Coronary artery (tissue), 2 donors: Measurements from ENCODE around the gene SERGEF.

ENCODE experiments used
- DNase-seq: peaks from one replicate; pipeline ENCODE4 v3.0.0-alpha.2; 2017; ENCODE audit warnings: low spot score
- H3K27ac ChIP-seq, 2 donors: fragments of 200-600 bp; sonication (generic); one replicate each; pipeline ENCODE4 v1.5.1; 2016 to 2019
- H3K4me3 ChIP-seq: fragments of 200-600 bp; sonication (generic); 2 replicates; pipeline ENCODE4 v1.5.1; 2016; ENCODE audit warnings: mild to moderate bottlenecking, moderate library complexity
- TF ChIP-seq, protein P1 (sequence below): fragments of 200-600 bp; sonication (generic); IDR thresholded peaks from one replicate; pipeline ENCODE4 v1.5.1; 2019; ENCODE audit warnings: antibody characterized with exemption

SERGEF gene

DNA sequence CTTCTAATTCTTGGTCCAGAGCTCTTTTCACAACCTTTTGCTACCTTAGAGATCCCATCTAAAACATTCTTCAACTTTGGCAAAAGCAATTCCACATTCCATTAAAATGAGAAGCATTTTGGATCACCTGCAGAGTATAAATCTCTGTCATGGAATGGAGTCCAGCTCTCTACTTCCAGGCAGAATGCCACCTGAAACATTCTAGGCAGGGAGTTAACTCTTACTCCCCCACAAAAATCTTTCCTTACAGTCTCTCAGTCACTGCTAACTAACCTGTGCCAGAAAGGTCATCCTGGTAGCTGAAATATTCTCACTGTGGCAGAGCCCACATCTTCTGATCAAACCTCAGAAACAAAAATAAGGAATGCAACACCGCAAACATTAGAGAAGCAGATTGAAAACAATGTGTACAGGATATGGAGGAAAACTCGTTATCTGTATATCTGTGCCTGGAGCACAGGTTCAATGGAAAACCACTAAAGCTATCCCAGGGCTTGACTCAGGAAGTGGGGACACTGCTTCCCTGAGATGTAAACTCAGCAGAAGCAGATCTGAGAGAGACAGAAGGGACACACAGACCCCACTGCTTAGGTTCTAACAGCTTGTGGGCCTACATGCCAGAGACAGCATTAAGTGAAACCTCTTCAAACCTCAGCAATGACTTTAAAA, 199.3 kb downstream of the SERGEF start:
- DNase-seq = no peak
- TF ChIP-seq, protein P1, sequence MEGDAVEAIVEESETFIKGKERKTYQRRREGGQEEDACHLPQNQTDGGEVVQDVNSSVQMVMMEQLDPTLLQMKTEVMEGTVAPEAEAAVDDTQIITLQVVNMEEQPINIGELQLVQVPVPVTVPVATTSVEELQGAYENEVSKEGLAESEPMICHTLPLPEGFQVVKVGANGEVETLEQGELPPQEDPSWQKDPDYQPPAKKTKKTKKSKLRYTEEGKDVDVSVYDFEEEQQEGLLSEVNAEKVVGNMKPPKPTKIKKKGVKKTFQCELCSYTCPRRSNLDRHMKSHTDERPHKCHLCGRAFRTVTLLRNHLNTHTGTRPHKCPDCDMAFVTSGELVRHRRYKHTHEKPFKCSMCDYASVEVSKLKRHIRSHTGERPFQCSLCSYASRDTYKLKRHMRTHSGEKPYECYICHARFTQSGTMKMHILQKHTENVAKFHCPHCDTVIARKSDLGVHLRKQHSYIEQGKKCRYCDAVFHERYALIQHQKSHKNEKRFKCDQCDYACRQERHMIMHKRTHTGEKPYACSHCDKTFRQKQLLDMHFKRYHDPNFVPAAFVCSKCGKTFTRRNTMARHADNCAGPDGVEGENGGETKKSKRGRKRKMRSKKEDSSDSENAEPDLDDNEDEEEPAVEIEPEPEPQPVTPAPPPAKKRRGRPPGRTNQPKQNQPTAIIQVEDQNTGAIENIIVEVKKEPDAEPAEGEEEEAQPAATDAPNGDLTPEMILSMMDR = no peak

DNA sequence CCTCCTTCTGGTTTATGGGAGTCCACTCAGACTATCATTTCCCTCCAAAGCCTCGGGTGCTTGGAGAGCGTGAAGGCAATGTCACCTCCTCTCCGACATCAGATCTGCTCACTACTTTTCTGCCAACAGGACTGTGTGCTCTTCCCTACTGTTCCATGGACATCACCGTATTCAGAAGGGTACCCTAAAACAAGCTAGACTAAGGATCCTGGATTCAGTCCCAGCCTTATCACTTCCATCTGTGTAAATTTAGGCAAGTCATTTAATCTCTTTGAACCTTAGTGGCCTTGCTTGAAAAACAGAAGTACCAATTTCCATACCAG, 200.0 kb downstream of the SERGEF start:
- TF ChIP-seq, protein P1 = no peak
- no peak for DNase-seq
- Histone ChIP-seq H3K4me3 (no peak overlapping the region), H3K27ac (no peak overlapping the region)

More for the DNA sequence above, 199.3 kb downstream of the SERGEF start:
- Histone ChIP-seq H3K4me3 (no peak overlapping the region), H3K27ac (no peak overlapping the region)

DNA sequence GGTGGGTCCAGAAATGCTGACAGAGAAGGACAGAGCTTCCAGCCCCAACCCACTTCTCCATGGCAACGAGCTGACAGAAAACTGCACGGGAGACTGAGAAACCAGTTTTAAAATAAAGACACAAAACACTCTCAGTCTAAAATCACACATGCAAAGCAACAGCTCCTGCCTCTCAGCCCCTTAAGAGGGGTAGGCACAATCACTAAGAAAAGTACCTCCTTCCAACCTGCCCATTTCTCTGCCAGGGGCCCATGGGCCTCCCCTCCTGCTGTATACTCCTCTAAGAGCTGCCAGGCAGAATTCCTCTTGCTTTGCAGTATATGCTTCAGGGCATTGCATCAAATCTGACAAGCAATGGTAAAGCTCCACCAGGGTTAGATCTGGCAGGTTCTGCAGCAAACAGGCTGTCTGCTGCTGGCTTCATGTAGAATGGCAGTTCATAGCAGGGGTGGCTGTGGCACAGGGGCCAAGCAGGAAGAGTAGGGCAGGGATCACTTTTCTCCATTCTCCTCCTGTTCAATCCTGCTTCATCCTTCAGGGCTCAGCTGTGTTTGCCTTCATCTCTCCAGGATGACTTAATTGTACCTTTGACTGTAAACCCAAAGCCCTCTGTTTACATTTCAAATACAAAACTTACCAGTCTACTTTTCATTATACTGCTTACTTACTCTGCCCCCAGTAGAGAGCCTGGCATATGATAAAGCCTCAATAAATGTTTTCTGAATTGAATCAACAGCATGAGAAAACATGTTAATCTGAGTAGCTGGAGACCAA, 200.6 kb downstream of the SERGEF start:
- TF ChIP-seq, protein P1 = no peak
- no peak overlapping the region for H3K4me3 ChIP-seq
- DNase-seq = no peak
- H3K27ac ChIP-seq = no peak overlapping the region

DNA sequence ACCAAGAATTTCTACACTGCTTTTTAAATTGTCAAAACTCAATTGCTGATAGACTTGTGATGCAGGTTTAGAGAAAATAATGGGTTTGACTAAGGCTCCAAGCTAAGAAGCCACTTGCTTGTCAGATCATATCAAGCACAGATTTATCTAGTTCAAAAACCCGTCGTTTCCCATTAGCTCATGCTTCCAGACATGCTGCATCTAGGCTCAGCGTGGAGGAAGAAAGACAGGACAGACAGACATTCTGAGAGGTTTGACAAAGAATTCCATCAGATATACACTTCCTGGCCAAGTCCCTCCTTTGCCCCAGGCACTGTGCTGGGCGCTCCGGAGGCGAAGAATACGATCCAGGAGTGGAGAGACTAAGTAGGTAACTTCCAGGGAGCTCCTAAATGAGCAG, 201.5 kb downstream of the SERGEF start:
- Histone ChIP-seq H3K27ac (no peak overlapping the region), H3K4me3 (no peak overlapping the region)
- no peak for DNase-seq
- TF ChIP-seq, protein P1 = no peak

DNA sequence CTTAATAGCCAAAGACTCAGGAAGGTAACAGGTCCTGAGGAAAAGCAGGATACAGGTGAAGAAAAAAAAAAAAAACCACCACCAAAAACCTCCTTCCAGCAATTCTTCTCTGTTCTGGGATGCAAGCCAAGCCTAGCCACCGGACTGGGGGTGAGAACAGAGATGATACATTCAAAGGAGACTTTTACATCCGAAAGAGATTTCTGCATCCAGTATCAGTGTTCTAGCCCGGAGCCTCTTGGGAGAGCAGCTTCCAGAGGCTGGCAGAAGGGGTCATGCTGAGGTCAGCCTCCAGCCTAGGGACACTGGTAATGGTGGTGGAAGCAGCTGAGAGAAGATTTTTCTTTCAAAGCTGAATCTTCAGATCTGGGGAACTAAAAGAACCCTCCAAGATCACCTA, 202.1 kb downstream of the SERGEF start:
- TF ChIP-seq, protein P1 = no peak
- no peak for DNase-seq
- Histone ChIP-seq H3K27ac (no peak overlapping the region), H3K4me3 (no peak overlapping the region)

DNA sequence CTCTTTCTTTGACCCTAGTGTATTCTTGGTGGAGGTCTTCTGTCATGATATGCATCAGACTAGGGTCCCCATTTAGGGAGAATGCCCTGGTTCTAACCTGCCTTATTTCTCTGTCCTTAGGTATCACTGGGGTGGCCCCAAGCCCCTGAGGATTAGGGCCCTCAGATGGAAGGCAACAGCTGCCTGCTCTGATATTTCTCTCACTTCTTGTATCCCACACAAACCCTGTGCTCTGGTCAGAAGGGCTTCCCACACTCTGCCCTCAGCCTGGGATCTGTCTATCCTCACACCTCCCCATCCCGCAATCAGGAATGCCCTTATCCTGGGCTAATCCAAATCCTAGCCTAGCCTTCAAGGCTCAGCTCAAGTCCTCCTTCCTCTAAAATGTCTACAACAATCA, 202.8 kb downstream of the SERGEF start:
- DNase-seq = no peak
- Histone ChIP-seq H3K4me3 (no peak overlapping the region), H3K27ac (no peak overlapping the region)
- TF ChIP-seq, protein P1 = no peak

DNA sequence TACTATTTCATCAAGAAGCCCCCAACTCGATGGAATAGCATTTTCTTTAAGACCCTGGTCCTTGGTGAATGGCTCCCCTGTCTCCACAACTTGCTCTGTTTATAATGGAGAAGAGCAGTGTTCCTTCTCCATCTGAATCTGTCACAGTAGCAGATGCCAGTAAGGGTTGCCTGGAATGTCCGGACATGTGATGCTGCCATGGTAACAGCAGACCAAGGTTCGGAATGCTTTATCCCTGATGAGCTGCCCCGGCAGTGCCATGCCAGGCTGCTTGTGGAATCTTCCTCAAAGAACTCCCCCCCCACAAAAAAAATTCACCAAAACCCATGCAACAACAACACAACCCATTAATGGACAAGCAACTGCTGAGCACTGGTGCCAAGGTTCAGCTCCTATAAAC, 205.8 kb downstream of the SERGEF start:
- DNase-seq = no peak
- Histone ChIP-seq H3K4me3 (no peak overlapping the region), H3K27ac (no peak overlapping the region)
- TF ChIP-seq, protein P1 = no peak
